ENCODE measurements around the gene ABCC6.
"Not testable (repeated sequence)": the region's sequence is repeated elsewhere in the genome, so short reads cannot be mapped to it uniquely, and the experiment has no call there.

DNA sequence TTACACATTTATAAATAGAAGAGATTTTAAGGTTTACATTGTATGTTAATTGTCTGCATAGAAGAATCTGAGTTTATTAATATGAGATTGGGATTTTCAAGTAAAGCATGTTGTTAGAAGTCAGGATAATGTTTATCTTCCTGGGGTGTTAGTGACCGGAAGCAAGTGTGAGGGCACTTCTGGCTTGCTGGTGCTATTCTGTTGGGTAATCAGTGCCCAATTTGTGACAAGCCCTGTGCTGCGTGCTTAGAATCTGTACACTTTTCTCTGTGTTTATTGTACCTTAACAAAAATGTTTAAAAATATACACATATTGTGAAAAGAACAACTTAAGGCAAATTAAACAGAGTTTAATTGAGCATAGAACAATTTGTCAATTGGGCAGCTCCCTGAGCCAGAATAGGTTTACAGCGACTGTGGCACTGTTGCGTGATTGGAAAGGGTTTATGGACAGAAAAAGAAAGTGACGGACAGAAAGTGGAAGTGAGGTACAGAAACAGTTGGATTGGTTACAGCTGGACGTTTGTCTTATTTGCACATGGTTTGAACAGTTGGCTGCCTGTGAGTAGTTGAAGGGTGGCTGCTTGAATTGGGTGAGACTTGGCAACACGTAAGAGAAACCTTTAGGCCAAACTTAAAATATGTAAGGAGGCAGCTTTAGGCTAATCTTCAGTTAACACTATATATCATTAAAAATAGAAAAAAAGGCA, 26.5 kb upstream of the ABCC6 start:
- TF ChIP-seq, protein P1, sequence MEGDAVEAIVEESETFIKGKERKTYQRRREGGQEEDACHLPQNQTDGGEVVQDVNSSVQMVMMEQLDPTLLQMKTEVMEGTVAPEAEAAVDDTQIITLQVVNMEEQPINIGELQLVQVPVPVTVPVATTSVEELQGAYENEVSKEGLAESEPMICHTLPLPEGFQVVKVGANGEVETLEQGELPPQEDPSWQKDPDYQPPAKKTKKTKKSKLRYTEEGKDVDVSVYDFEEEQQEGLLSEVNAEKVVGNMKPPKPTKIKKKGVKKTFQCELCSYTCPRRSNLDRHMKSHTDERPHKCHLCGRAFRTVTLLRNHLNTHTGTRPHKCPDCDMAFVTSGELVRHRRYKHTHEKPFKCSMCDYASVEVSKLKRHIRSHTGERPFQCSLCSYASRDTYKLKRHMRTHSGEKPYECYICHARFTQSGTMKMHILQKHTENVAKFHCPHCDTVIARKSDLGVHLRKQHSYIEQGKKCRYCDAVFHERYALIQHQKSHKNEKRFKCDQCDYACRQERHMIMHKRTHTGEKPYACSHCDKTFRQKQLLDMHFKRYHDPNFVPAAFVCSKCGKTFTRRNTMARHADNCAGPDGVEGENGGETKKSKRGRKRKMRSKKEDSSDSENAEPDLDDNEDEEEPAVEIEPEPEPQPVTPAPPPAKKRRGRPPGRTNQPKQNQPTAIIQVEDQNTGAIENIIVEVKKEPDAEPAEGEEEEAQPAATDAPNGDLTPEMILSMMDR (conservative IDR thresholded peaks at IDR 0.05; ENCODE audit: low read depth, low read length), result not testable (repeated sequence)
- TF ChIP-seq POLR2A (IDR thresholded peaks at IDR 0.05; ENCODE audit: low read depth, low read length); BHLHE40 (IDR thresholded peaks at IDR 0.05; ENCODE audit: low read depth, low read length); RAD21 (IDR thresholded peaks at IDR 0.05; ENCODE audit: low read length); SMC3 (IDR thresholded peaks at IDR 0.05; ENCODE audit: low read depth, low read length); CEBPB (IDR thresholded peaks at IDR 0.05; ENCODE audit: low read depth, low read length); RFX5 (IDR thresholded peaks at IDR 0.05; ENCODE audit: low read depth, low read length); RCOR1 (IDR thresholded peaks at IDR 0.05; ENCODE audit: insufficient replicate concordance, low read length); MXI1 (IDR thresholded peaks at IDR 0.05; ENCODE audit: borderline replicate concordance, low read depth, low read length); FOS (IDR thresholded peaks at IDR 0.05; ENCODE audit: low read depth, low read length): not testable (repeated sequence)
- TF ChIP-seq, protein P2, sequence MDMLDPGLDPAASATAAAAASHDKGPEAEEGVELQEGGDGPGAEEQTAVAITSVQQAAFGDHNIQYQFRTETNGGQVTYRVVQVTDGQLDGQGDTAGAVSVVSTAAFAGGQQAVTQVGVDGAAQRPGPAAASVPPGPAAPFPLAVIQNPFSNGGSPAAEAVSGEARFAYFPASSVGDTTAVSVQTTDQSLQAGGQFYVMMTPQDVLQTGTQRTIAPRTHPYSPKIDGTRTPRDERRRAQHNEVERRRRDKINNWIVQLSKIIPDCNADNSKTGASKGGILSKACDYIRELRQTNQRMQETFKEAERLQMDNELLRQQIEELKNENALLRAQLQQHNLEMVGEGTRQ (IDR thresholded peaks at IDR 0.05; ENCODE audit: low read depth, low read length), result not testable (repeated sequence)
- TF ChIP-seq, protein P3, sequence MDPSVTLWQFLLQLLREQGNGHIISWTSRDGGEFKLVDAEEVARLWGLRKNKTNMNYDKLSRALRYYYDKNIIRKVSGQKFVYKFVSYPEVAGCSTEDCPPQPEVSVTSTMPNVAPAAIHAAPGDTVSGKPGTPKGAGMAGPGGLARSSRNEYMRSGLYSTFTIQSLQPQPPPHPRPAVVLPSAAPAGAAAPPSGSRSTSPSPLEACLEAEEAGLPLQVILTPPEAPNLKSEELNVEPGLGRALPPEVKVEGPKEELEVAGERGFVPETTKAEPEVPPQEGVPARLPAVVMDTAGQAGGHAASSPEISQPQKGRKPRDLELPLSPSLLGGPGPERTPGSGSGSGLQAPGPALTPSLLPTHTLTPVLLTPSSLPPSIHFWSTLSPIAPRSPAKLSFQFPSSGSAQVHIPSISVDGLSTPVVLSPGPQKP (IDR thresholded peaks at IDR 0.05; ENCODE audit: borderline replicate concordance, low read depth, low read length), result not testable (repeated sequence)

Data from IMR-90 (cell line).